Measurements from ENCODE around the gene PPIL3.

- TF ChIP-seq, protein P1, sequence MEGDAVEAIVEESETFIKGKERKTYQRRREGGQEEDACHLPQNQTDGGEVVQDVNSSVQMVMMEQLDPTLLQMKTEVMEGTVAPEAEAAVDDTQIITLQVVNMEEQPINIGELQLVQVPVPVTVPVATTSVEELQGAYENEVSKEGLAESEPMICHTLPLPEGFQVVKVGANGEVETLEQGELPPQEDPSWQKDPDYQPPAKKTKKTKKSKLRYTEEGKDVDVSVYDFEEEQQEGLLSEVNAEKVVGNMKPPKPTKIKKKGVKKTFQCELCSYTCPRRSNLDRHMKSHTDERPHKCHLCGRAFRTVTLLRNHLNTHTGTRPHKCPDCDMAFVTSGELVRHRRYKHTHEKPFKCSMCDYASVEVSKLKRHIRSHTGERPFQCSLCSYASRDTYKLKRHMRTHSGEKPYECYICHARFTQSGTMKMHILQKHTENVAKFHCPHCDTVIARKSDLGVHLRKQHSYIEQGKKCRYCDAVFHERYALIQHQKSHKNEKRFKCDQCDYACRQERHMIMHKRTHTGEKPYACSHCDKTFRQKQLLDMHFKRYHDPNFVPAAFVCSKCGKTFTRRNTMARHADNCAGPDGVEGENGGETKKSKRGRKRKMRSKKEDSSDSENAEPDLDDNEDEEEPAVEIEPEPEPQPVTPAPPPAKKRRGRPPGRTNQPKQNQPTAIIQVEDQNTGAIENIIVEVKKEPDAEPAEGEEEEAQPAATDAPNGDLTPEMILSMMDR (IDR thresholded peaks at IDR 0.05), result no peak
- peak in 2 of 3 donors; percentile 58 to 73 for TF ChIP-seq POLR2A (IDR thresholded peaks at IDR 0.05)
These were observed 26.3 kb downstream of the PPIL3 start for GRCh38 chr2:200862532-200863000.

All from body of pancreas (tissue), 4 donors.